HepG2 (cell line): Measurements from ENCODE around the gene ATP23. TPM values are rescaled to one million over a fixed set of nuclear protein-coding genes. Genes with fewer than 3 reads are reported as not detected.

ENCODE experiments used
- GPBP1L1 ChIP-seq: sonication (generic); formaldehyde crosslinking; IDR thresholded peaks from 2 replicates; pipeline ENCODE4 v1.5.0; 2020; ENCODE audit warnings: mild to moderate bottlenecking, missing genetic modification reagents
- NAIF1 ChIP-seq: sonication (generic); formaldehyde crosslinking; IDR thresholded peaks from 2 replicates; pipeline ENCODE4 v1.5.0; 2020; ENCODE audit warnings: mild to moderate bottlenecking, missing genetic modification reagents, borderline replicate concordance
- SNAPC5 ChIP-seq: sonication (generic); formaldehyde crosslinking; IDR thresholded peaks from 2 replicates; pipeline ENCODE4 v1.8.1; 2023; ENCODE audit warnings: mild to moderate bottlenecking, missing genetic modification reagents, borderline replicate concordance
- TBL1XR1 ChIP-seq: fragments of 150-350 bp; IDR thresholded peaks from 2 replicates; pipeline ENCODE4 v1.6.1; 2014; ENCODE audit warnings: borderline replicate concordance, low read length; ENCODE audit not compliant: partially characterized antibody
- TERF1 ChIP-seq: sonication (generic); formaldehyde crosslinking; IDR thresholded peaks from 2 replicates; pipeline ENCODE4 v1.8.0; 2022; ENCODE audit warnings: mild to moderate bottlenecking, missing genetic modification reagents, moderate library complexity
- USF2 ChIP-seq, 2 experiments: sonication (generic) in 1 of 2; formaldehyde crosslinking in 1 of 2; IDR thresholded peaks; 2 replicates each; pipeline versions ENCODE4 v1.5.1 to v1.6.1; 2011 to 2020; ENCODE audit warnings: borderline replicate concordance in 1 of 2, low read depth in 1 of 2, low read length in 1 of 2, mild to moderate bottlenecking in 1 of 2, missing genetic modification reagents in 1 of 2, moderate library complexity in 1 of 2
- ZC3H4 ChIP-seq: sonication (generic); formaldehyde crosslinking; IDR thresholded peaks from 2 replicates; pipeline ENCODE4 v1.4.0; 2020; ENCODE audit warnings: missing genetic modification reagents, borderline replicate concordance
- ZFX ChIP-seq: sonication (generic); formaldehyde crosslinking; IDR thresholded peaks from 2 replicates; pipeline ENCODE4 v1.4.0; 2020; ENCODE audit warnings: mild to moderate bottlenecking, low read depth, missing genetic modification reagents, moderate library complexity
- ZNF484 ChIP-seq: sonication (generic); formaldehyde crosslinking; IDR thresholded peaks from 2 replicates; pipeline ENCODE4 v1.5.1; 2020; ENCODE audit warnings: mild to moderate bottlenecking, low read depth, missing genetic modification reagents, borderline replicate concordance
- ZNF839 ChIP-seq: sonication (generic); formaldehyde crosslinking; IDR thresholded peaks from 2 replicates; pipeline ENCODE4 v1.4.0; 2020; ENCODE audit warnings: missing genetic modification reagents, mild to moderate bottlenecking, borderline replicate concordance
- polyA plus RNA-seq, 8 experiments: library from polyadenylated mRNA; depleted of rRNA in 3 of 8; stranded (reverse) in 7 of 8; unstranded in 1 of 8; fragments of >200 nt; fragmentation: Illumina TruSeq in 4 of 8; extraction: Trizol in 4 of 8; gene quantifications; 2 replicates each; pipeline versions ENCODE4 v1.2.1 to v1.2.3, GENCODE V29; 2011 to 2016; ENCODE audit warnings: low read depth in 4 of 8, missing spikeins in 1 of 8, mixed read lengths in 1 of 8; ENCODE audit not compliant: insufficient read depth in 1 of 8
- total RNA-seq, 5 experiments: library from RNA; depleted of rRNA; stranded (reverse); fragments of >200 nt; fragmentation: Illumina TruSeq; extraction: Trizol; gene quantifications; 2 replicates each; pipeline ENCODE4 v1.2.3, GENCODE V29; 2016; ENCODE audit warnings: low read depth in 1 of 5
- TF ChIP-seq, protein P1 (sequence below): sonication (generic); formaldehyde crosslinking; IDR thresholded peaks from 2 replicates; pipeline ENCODE4 v1.5.1; 2020; ENCODE audit warnings: mild to moderate bottlenecking, missing genetic modification reagents, borderline replicate concordance
- TF ChIP-seq, protein P2 (sequence below): sonication (generic); formaldehyde crosslinking; IDR thresholded peaks from 2 replicates; pipeline ENCODE4 v1.5.1; 2020; ENCODE audit warnings: missing genetic modification reagents, mild to moderate bottlenecking, borderline replicate concordance
- TF ChIP-seq, protein P3 (sequence below): sonication (generic); formaldehyde crosslinking; IDR thresholded peaks from 2 replicates; pipeline ENCODE4 v1.9.0; 2021; ENCODE audit warnings: mild to moderate bottlenecking, missing genetic modification reagents

Gene ATP23
- total and polyA plus RNA-seq, 2 of the 13 experiments (the other 11 are each of a cell fraction or from before 2014, with no cell fraction given): 12.1 to 14.7 TPM

GRCh38 chr12:57935839-57936512 is 5.4 kb upstream of the ATP23 start (continued):
- no peak for TF ChIP-seq USF2 (IDR thresholded peaks at IDR 0.05; ENCODE audit: low read depth, low read length)
- no peak for TF ChIP-seq USF2 (CRISPR knock-in tag; IDR thresholded peaks at IDR 0.05; ENCODE audit: borderline replicate concordance)
- TF ChIP-seq SNAPC5 (CRISPR knock-in tag): no peak
- no peak for TF ChIP-seq TERF1 (CRISPR knock-in tag)
- no peak for TF ChIP-seq ZC3H4
- TF ChIP-seq, protein P1, sequence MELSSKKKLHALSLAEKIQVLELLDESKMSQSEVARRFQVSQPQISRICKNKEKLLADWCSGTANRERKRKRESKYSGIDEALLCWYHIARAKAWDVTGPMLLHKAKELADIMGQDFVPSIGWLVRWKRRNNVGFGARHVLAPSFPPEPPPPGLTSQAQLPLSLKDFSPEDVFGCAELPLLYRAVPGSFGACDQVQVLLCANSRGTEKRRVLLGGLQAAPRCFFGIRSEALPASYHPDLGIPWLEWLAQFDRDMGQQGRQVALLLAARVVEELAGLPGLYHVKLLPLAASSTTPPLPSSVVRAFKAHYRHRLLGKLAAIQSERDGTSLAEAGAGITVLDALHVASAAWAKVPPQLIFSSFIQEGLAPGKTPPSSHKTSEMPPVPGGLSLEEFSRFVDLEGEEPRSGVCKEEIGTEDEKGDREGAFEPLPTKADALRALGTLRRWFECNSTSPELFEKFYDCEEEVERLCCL (CRISPR knock-in tag): no peak
- TF ChIP-seq ZFX (CRISPR knock-in tag): peak; percentile 89
- no peak for TF ChIP-seq TBL1XR1
- TF ChIP-seq, protein P2, sequence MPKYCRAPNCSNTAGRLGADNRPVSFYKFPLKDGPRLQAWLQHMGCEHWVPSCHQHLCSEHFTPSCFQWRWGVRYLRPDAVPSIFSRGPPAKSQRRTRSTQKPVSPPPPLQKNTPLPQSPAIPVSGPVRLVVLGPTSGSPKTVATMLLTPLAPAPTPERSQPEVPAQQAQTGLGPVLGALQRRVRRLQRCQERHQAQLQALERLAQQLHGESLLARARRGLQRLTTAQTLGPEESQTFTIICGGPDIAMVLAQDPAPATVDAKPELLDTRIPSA (CRISPR knock-in tag): no peak
- TF ChIP-seq ZNF839: no peak; the same call in 1 of the 2 replicates
- TF ChIP-seq ZNF484 (CRISPR knock-in tag): no peak
- peak; percentile 59; the same call in 1 of the 2 replicates for TF ChIP-seq NAIF1 (CRISPR knock-in tag)
- TF ChIP-seq, protein P3, sequence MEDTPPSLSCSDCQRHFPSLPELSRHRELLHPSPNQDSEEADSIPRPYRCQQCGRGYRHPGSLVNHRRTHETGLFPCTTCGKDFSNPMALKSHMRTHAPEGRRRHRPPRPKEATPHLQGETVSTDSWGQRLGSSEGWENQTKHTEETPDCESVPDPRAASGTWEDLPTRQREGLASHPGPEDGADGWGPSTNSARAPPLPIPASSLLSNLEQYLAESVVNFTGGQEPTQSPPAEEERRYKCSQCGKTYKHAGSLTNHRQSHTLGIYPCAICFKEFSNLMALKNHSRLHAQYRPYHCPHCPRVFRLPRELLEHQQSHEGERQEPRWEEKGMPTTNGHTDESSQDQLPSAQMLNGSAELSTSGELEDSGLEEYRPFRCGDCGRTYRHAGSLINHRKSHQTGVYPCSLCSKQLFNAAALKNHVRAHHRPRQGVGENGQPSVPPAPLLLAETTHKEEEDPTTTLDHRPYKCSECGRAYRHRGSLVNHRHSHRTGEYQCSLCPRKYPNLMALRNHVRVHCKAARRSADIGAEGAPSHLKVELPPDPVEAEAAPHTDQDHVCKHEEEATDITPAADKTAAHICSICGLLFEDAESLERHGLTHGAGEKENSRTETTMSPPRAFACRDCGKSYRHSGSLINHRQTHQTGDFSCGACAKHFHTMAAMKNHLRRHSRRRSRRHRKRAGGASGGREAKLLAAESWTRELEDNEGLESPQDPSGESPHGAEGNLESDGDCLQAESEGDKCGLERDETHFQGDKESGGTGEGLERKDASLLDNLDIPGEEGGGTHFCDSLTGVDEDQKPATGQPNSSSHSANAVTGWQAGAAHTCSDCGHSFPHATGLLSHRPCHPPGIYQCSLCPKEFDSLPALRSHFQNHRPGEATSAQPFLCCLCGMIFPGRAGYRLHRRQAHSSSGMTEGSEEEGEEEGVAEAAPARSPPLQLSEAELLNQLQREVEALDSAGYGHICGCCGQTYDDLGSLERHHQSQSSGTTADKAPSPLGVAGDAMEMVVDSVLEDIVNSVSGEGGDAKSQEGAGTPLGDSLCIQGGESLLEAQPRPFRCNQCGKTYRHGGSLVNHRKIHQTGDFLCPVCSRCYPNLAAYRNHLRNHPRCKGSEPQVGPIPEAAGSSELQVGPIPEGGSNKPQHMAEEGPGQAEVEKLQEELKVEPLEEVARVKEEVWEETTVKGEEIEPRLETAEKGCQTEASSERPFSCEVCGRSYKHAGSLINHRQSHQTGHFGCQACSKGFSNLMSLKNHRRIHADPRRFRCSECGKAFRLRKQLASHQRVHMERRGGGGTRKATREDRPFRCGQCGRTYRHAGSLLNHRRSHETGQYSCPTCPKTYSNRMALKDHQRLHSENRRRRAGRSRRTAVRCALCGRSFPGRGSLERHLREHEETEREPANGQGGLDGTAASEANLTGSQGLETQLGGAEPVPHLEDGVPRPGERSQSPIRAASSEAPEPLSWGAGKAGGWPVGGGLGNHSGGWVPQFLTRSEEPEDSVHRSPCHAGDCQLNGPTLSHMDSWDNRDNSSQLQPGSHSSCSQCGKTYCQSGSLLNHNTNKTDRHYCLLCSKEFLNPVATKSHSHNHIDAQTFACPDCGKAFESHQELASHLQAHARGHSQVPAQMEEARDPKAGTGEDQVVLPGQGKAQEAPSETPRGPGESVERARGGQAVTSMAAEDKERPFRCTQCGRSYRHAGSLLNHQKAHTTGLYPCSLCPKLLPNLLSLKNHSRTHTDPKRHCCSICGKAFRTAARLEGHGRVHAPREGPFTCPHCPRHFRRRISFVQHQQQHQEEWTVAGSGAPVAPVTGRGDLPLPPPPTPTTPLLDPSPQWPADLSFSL (CRISPR knock-in tag): no peak
- no peak for TF ChIP-seq GPBP1L1 (CRISPR knock-in tag)
